GM12874 (cell line): ENCODE data around the gene HIBADH.

Source experiments
- CTCF ChIP-seq: IDR thresholded peaks from 2 replicates; pipeline ENCODE4 v1.5.1; 2011; ENCODE audit warnings: low read depth, mild to moderate bottlenecking, control low read depth, low read length, moderate library complexity; ENCODE audit not compliant: insufficient read depth

HIBADH gene

GRCh38 chr7:27647046-27647445, 15.6 kb downstream of the HIBADH start:
- TF ChIP-seq CTCF: no peak

GRCh38 chr7:27642271-27642670, 20.4 kb downstream of the HIBADH start:
- TF ChIP-seq CTCF: no peak

- TF ChIP-seq CTCF: no peak
Observed at GRCh38 chr7:27641581-27642230, 21.0 kb downstream of the HIBADH start.

- TF ChIP-seq CTCF: no peak
Observed at GRCh38 chr7:27640884-27641574, 21.7 kb downstream of the HIBADH start.

GRCh38 chr7:27639851-27640250, 22.8 kb downstream of the HIBADH start:
- no peak for TF ChIP-seq CTCF

- no peak for TF ChIP-seq CTCF
Observed at GRCh38 chr7:27636326-27637006, 26.2 kb downstream of the HIBADH start.

GRCh38 chr7:27635728-27636127, 27.0 kb downstream of the HIBADH start:
- TF ChIP-seq CTCF: no peak
